ENCODE results near the gene CEP41.
"Not testable (repeated sequence)": the region's sequence is repeated elsewhere in the genome, so short reads cannot be mapped to it uniquely, and the experiment has no call there.

The CEP41 gene

GRCh38 chr7:130386876-130387275 lies 53.9 kb downstream of the CEP41 start:
- DNase-seq = no peak

- DNase-seq = no peak
These were observed 55.2 kb downstream of the CEP41 start for GRCh38 chr7:130385600-130386066.

GRCh38 chr7:130384841-130385599 lies 55.8 kb downstream of the CEP41 start:
- no peak for DNase-seq

GRCh38 chr7:130384371-130384801 lies 56.4 kb downstream of the CEP41 start:
- DNase-seq = peak; percentile 63

- DNase-seq = no peak
These were observed 57.4 kb downstream of the CEP41 start for GRCh38 chr7:130383187-130383980.

- DNase-seq = no peak
These were observed 59.1 kb downstream of the CEP41 start for GRCh38 chr7:130381468-130382312.

GRCh38 chr7:130380861-130381455 lies 59.9 kb downstream of the CEP41 start:
- no peak for DNase-seq

GRCh38 chr7:130379921-130380860 lies 60.6 kb downstream of the CEP41 start, which contains the start of gene CPA1:
Gene CPA1, plus strand, starts transcription at chr7:130380494. Its CDS starts 27 bp downstream, at chr7:130380521.
- DNase-seq = no peak

- no peak for DNase-seq
These were observed 61.3 kb downstream of the CEP41 start for GRCh38 chr7:130379532-130379920.

- DNase-seq = no peak
These were observed 61.8 kb downstream of the CEP41 start for GRCh38 chr7:130379019-130379418.

GRCh38 chr7:130377178-130377577 lies 63.6 kb downstream of the CEP41 start:
- no peak for DNase-seq

- DNase-seq = not testable (repeated sequence)
These were observed 64.4 kb downstream of the CEP41 start for GRCh38 chr7:130376461-130376860.

GRCh38 chr7:130374507-130374906 lies 66.3 kb downstream of the CEP41 start:
- no peak for DNase-seq

GRCh38 chr7:130372402-130373165 lies 68.2 kb downstream of the CEP41 start:
- no peak for DNase-seq

GRCh38 chr7:130371046-130371445 lies 69.8 kb downstream of the CEP41 start:
- no peak for DNase-seq

GRCh38 chr7:130369831-130370550 lies 70.8 kb downstream of the CEP41 start:
- no peak for DNase-seq

GRCh38 chr7:130369110-130369711 lies 71.6 kb downstream of the CEP41 start:
- DNase-seq = peak; percentile 90

- no peak for DNase-seq
These were observed 72.7 kb downstream of the CEP41 start for GRCh38 chr7:130367836-130368746.

All from MV-4-11 (cell line).